ENCODE measurements around the gene IKZF2. TPM values are rescaled to one million over a fixed set of nuclear protein-coding genes. Genes with fewer than 3 reads are reported as not detected.

Gene IKZF2
- polyA plus RNA-seq, 1 donor (not counting 4 experiments of a cell fraction or from before 2014, with no cell fraction given), result 8.2 TPM

DNA sequence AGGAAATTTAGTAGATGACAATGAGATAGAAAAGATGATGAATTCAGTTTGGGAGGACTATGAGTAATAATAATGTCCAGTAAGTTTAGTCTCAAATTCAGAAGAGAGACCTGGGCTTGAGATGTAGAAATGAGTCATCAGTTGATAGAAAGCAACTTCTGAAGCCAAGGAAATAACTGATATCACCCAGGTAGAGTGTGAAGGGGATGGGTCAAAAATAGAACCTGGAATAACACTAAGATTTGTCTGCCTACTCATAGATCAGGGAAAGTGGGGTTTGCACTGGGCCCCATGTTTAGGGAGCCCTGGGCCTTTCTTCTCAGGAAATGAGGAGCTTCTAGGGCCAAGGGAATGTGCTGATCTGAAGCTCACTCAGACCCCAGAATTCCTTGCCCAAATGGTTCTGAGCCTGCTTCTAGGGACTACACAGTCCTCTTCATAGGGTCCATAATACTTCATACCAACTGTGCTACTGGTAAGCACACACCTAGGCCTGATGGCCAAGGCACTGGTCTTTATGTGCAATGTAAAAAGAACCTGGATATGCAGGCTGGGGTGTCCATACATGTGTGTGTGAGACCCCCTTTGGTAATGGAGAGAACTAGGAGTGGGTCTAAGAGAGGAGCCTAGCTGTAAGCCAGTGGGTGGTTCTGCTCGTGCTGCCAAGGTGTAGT, 141.2 kb downstream of the IKZF2 start:
- H3K27me3 ChIP-seq (ENCODE audit: control insufficient read depth, extremely low read depth, insufficient read depth, low read length), result no peaks in the 10 kb centered on the region
- no peak for FAIRE-seq
- H4K20me1 ChIP-seq (ENCODE audit: control insufficient read depth, extremely low read depth, insufficient read depth, low read length), result no peaks in the 10 kb centered on the region
- no peak overlapping the region for H3K4me2 ChIP-seq (ENCODE audit: control insufficient read depth, extremely low read depth, insufficient read depth, low read depth, low read length)
- no peak overlapping the region for H3K27ac ChIP-seq (ENCODE audit: control insufficient read depth, insufficient read depth, low read length)
- H3K79me2 ChIP-seq (ENCODE audit: control insufficient read depth, insufficient read depth, low read length), result no peaks in the 10 kb centered on the region
- no peak overlapping the region for H2AFZ ChIP-seq (ENCODE audit: control insufficient read depth, low read length)
- no peaks in the 10 kb centered on the region for H3K9me3 ChIP-seq (ENCODE audit: control insufficient read depth, low read depth, low read length)
- dilution Hi-C loops (cut with MboI; ENCODE audit: extremely low pct_ligation_motif_present, low sequenced_read_pairs), result no loop called here
- H3K4me1 ChIP-seq (ENCODE audit: control insufficient read depth, extremely low read depth, insufficient read depth, low read length), result no peaks in the 10 kb centered on the region
- no peak for DNase-seq (ENCODE audit: low read depth, low spot score)
- no peak overlapping the region for H3K4me3 ChIP-seq (ENCODE audit: control insufficient read depth in 2 of 3, extremely low read depth in 1 of 3, insufficient read depth in 2 of 3, low read depth in 1 of 3, low read length in 3 of 3)
- peaks cover 4% of the 10 kb centered on the region in 2 experiments for H3K36me3 ChIP-seq (ENCODE audit: control insufficient read depth in 2 of 2, extremely low read depth in 1 of 2, insufficient read depth in 2 of 2, low read length in 2 of 2)
- no peaks in the 10 kb centered on the region for H3K9me1 ChIP-seq (ENCODE audit: control insufficient read depth, extremely low read depth, insufficient read depth, low read length)
- H3K9ac ChIP-seq (ENCODE audit: control insufficient read depth, extremely low read depth, insufficient read depth, low read length), result no peak overlapping the region
- TF ChIP-seq, protein P1, sequence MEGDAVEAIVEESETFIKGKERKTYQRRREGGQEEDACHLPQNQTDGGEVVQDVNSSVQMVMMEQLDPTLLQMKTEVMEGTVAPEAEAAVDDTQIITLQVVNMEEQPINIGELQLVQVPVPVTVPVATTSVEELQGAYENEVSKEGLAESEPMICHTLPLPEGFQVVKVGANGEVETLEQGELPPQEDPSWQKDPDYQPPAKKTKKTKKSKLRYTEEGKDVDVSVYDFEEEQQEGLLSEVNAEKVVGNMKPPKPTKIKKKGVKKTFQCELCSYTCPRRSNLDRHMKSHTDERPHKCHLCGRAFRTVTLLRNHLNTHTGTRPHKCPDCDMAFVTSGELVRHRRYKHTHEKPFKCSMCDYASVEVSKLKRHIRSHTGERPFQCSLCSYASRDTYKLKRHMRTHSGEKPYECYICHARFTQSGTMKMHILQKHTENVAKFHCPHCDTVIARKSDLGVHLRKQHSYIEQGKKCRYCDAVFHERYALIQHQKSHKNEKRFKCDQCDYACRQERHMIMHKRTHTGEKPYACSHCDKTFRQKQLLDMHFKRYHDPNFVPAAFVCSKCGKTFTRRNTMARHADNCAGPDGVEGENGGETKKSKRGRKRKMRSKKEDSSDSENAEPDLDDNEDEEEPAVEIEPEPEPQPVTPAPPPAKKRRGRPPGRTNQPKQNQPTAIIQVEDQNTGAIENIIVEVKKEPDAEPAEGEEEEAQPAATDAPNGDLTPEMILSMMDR (optimal IDR thresholded peaks at IDR 0.05 in 1 of 3, IDR thresholded peaks at IDR 0.05 in 1 of 3, conservative IDR thresholded peaks at IDR 0.05 in 1 of 3; ENCODE audit: extremely low read depth in 1 of 3, insufficient read depth in 2 of 3, low read length in 3 of 3), result no peak
- no peak for TF ChIP-seq EZH2 (IDR thresholded peaks at IDR 0.05; ENCODE audit: low read length)

DNA sequence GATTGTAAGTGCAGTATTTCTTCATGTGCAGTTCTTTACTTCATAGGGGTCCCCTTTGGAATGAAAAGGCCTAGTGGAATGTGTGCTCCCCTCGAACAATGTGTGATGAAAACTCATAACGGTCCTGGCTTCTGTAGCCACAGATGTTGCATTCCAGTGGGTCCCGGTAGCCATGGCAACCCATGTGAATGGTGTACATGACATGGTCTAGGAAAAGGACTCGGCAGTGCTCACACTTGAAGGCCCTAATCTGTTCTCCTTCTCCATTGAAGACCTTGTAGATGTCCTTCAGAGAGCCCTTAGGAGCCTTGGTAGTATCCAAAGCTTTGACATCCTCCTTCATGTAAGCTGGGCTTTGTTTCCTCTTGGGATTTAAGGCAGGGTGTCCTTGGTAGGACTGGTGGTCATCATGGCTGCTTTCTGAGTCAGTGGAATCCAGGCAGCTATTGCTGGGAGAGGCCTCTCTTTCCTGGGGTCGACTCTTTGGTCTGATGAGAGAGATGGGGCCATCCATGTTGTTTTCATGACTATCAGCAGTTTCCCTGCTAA, 144.0 kb downstream of the IKZF2 start:
- FAIRE-seq (no peak), DNase-seq (ENCODE audit: low read depth, low spot score) (no peak)
- peaks cover 4% of the 10 kb centered on the region in 2 experiments for H3K36me3 ChIP-seq (ENCODE audit: control insufficient read depth in 2 of 2, extremely low read depth in 1 of 2, insufficient read depth in 2 of 2, low read length in 2 of 2)
- no peaks in the 10 kb centered on the region for H4K20me1 ChIP-seq (ENCODE audit: control insufficient read depth, extremely low read depth, insufficient read depth, low read length)
- no peaks in the 10 kb centered on the region for H3K9me3 ChIP-seq (ENCODE audit: control insufficient read depth, low read depth, low read length)
- no peaks in the 10 kb centered on the region for H3K27me3 ChIP-seq (ENCODE audit: control insufficient read depth, extremely low read depth, insufficient read depth, low read length)
- no peak for TF ChIP-seq EZH2 (IDR thresholded peaks at IDR 0.05; ENCODE audit: low read length)
- TF ChIP-seq, protein P1 (optimal IDR thresholded peaks at IDR 0.05 in 1 of 3, IDR thresholded peaks at IDR 0.05 in 1 of 3, conservative IDR thresholded peaks at IDR 0.05 in 1 of 3; ENCODE audit: extremely low read depth in 1 of 3, insufficient read depth in 2 of 3, low read length in 3 of 3), result no peak
- no peak overlapping the region for H2AFZ ChIP-seq (ENCODE audit: control insufficient read depth, low read length)
- H3K27ac ChIP-seq (ENCODE audit: control insufficient read depth, insufficient read depth, low read length), result no peak overlapping the region
- H3K4me3 ChIP-seq (ENCODE audit: control insufficient read depth in 2 of 3, extremely low read depth in 1 of 3, insufficient read depth in 2 of 3, low read depth in 1 of 3, low read length in 3 of 3), result no peak overlapping the region
- H3K4me2 ChIP-seq (ENCODE audit: control insufficient read depth, extremely low read depth, insufficient read depth, low read depth, low read length), result no peak overlapping the region
- H3K9ac ChIP-seq (ENCODE audit: control insufficient read depth, extremely low read depth, insufficient read depth, low read length), result no peak overlapping the region
- H3K9me1 ChIP-seq (ENCODE audit: control insufficient read depth, extremely low read depth, insufficient read depth, low read length), result no peaks in the 10 kb centered on the region
- H3K4me1 ChIP-seq (ENCODE audit: control insufficient read depth, extremely low read depth, insufficient read depth, low read length), result no peaks in the 10 kb centered on the region
- no peaks in the 10 kb centered on the region for H3K79me2 ChIP-seq (ENCODE audit: control insufficient read depth, insufficient read depth, low read length)
- dilution Hi-C loops (cut with MboI; ENCODE audit: extremely low pct_ligation_motif_present, low sequenced_read_pairs), result no loop called here

Data from keratinocyte (primary cell).